Thymus (tissue), 11 donors: ENCODE results near the gene SFSWAP. TPM values are rescaled to one million over a fixed set of nuclear protein-coding genes. Genes with fewer than 3 reads are reported as not detected.
"Not testable (repeated sequence)": the region's sequence is repeated elsewhere in the genome, so short reads cannot be mapped to it uniquely, and the experiment has no call there.

ENCODE experiments used
- DNase-seq, 9 donors: peaks; one replicate each; pipeline ENCODE4 v3.0.0-alpha.2; 2013; ENCODE audit warnings: low spot score in 9 of 9, low read depth in 6 of 9, missing footprints in 1 of 9
- H3K27ac ChIP-seq, 2 donors: one replicate each; pipeline ENCODE4 v1.5.1; 2013; ENCODE audit warnings: control low read depth in 1 of 2, low read depth in 1 of 2, low read length in 1 of 2, mild to moderate bottlenecking in 1 of 2, moderate library complexity in 1 of 2
- H3K27me3 ChIP-seq, 2 donors: one replicate each; pipeline ENCODE4 v1.5.1; 2013; ENCODE audit warnings: low read length in 1 of 2; ENCODE audit not compliant: control insufficient read depth in 2 of 2, insufficient read depth in 1 of 2
- H3K36me3 ChIP-seq, 2 donors: one replicate each; pipeline ENCODE4 v1.5.1; 2013; ENCODE audit warnings: low read length in 1 of 2, mild to moderate bottlenecking in 1 of 2, moderate library complexity in 1 of 2; ENCODE audit not compliant: control insufficient read depth in 2 of 2, insufficient read depth in 2 of 2
- H3K4me1 ChIP-seq, 2 donors: one replicate each; pipeline ENCODE4 v1.5.1; 2013; ENCODE audit warnings: low read length in 2 of 2; ENCODE audit not compliant: control insufficient read depth in 2 of 2, insufficient read depth in 2 of 2
- H3K4me3 ChIP-seq, 2 donors: one replicate each; pipeline ENCODE4 v1.5.1; 2013; ENCODE audit warnings: low read length in 2 of 2, control low read depth in 1 of 2, mild to moderate bottlenecking in 1 of 2
- H3K9me3 ChIP-seq, 2 donors: one replicate each; pipeline ENCODE4 v1.5.1; 2013; ENCODE audit warnings: low read length in 1 of 2, mild to moderate bottlenecking in 1 of 2; ENCODE audit not compliant: control insufficient read depth in 2 of 2, insufficient read depth in 1 of 2
- WGBS: extraction: QIAGEN DNeasy Blood & Tissue Kit; methylation state at CpG from one replicate; pipeline ENCODE4 v1.1.7; 2013; 5-methylcytosine and 5-hydroxymethylcytosine counted together
- polyA plus RNA-seq: library from polyadenylated mRNA; stranded (reverse); fragments of 200-250 nt; gene quantifications from one replicate; pipeline ENCODE4 v1.2.3, GENCODE V29; 2013
- total RNA-seq: library from RNA; stranded (reverse); fragments of 120-200 nt; gene quantifications from one replicate; pipeline ENCODE4 v1.2.4, GENCODE V29; 2013
- donor health status: healthy.

Gene SFSWAP
- total and polyA plus RNA-seq, 2 donors: 19.5 to 39.6 TPM

GRCh38 chr12:131799828-131800593, 89.1 kb downstream of the SFSWAP start:
- H3K27me3 ChIP-seq: no peaks in the 10 kb centered on the region
- WGBS: 97% methylated on average over 29 of the region's 29 CpGs
- H3K4me1 ChIP-seq: no peaks in the 10 kb centered on the region
- no peak overlapping the region for H3K27ac ChIP-seq
- no peak overlapping the region for H3K4me3 ChIP-seq
- DNase-seq: no peak
- peaks cover 39 to 73% of the 10 kb centered on the region in 2 donors for H3K36me3 ChIP-seq
- no peaks in the 10 kb centered on the region for H3K9me3 ChIP-seq

- H3K4me3 ChIP-seq: no peak overlapping the region
- H3K27me3 ChIP-seq: no peaks in the 10 kb centered on the region
- 83% methylated on average over 20 of the region's 20 CpGs for WGBS
- DNase-seq: no peak
- no peak overlapping the region for H3K27ac ChIP-seq
- peaks cover 36 to 67% of the 10 kb centered on the region in 2 donors for H3K36me3 ChIP-seq
- no peaks in the 10 kb centered on the region for H3K9me3 ChIP-seq
- H3K4me1 ChIP-seq: no peaks in the 10 kb centered on the region
Observed at GRCh38 chr12:131800594-131801135, 89.8 kb downstream of the SFSWAP start.

- peaks cover 36 to 63% of the 10 kb centered on the region in 2 donors for H3K36me3 ChIP-seq
- no peaks in the 10 kb centered on the region for H3K4me1 ChIP-seq
- no peak for DNase-seq
- H3K27me3 ChIP-seq: no peaks in the 10 kb centered on the region
- WGBS: 82% methylated on average over 35 of the region's 35 CpGs
- H3K9me3 ChIP-seq: no peaks in the 10 kb centered on the region
- H3K27ac ChIP-seq: no peak overlapping the region
- no peak overlapping the region for H3K4me3 ChIP-seq
Observed at GRCh38 chr12:131801254-131801866, 90.5 kb downstream of the SFSWAP start.

GRCh38 chr12:131803961-131804521, 93.2 kb downstream of the SFSWAP start:
- Histone ChIP-seq H3K27me3 (no peaks in the 10 kb centered on the region), H3K4me3 (no peak overlapping the region), H3K27ac (no peak overlapping the region), H3K9me3 (no peaks in the 10 kb centered on the region), H3K4me1 (no peaks in the 10 kb centered on the region), H3K36me3 (peaks cover 22 to 39% of the 10 kb centered on the region in 2 donors)
- WGBS: 51% methylated on average over 11 of the region's 11 CpGs
- no peak for DNase-seq

GRCh38 chr12:131805421-131805820, 94.5 kb downstream of the SFSWAP start:
- DNase-seq: no peak
- H3K9me3 ChIP-seq: peaks cover 0 to under 1% of the 10 kb centered on the region in 2 donors
- no peak overlapping the region for H3K27ac ChIP-seq
- H3K4me1 ChIP-seq: no peaks in the 10 kb centered on the region
- 78% methylated on average over 5 of the region's 5 CpGs for WGBS
- no peaks in the 10 kb centered on the region for H3K27me3 ChIP-seq
- no peak overlapping the region for H3K4me3 ChIP-seq
- H3K36me3 ChIP-seq: peaks cover 10 to 25% of the 10 kb centered on the region in 2 donors

GRCh38 chr12:131806674-131807073, 95.8 kb downstream of the SFSWAP start:
- H3K27ac ChIP-seq: no peak overlapping the region
- H3K4me1 ChIP-seq: no peaks in the 10 kb centered on the region
- H3K36me3 ChIP-seq: peaks cover 6 to 13% of the 10 kb centered on the region in 2 donors
- H3K27me3 ChIP-seq: no peaks in the 10 kb centered on the region
- WGBS: 55% methylated on average over 7 of the region's 7 CpGs
- no peak overlapping the region for H3K4me3 ChIP-seq
- DNase-seq: no peak
- H3K9me3 ChIP-seq: peaks cover 0 to 7% of the 10 kb centered on the region in 2 donors

GRCh38 chr12:131808744-131809371, 98.0 kb downstream of the SFSWAP start:
- Histone ChIP-seq H3K27me3 (no peaks in the 10 kb centered on the region), H3K36me3 (no peaks in the 10 kb centered on the region), H3K27ac (peak overlapping the region in 1 of 2 donors; percentile 70), H3K9me3 (peaks cover 2 to 17% of the 10 kb centered on the region in 2 donors), H3K4me3 (peak overlapping the region in 1 of 2 donors; percentile 42), H3K4me1 (no peaks in the 10 kb centered on the region)
- 54% methylated on average over 44 of the region's 44 CpGs for WGBS
- peak in 6 of 9 donors; percentile 9 to 56 (median 36) for DNase-seq

GRCh38 chr12:131809476-131810254, 98.8 kb downstream of the SFSWAP start:
- WGBS: 84% methylated on average over 7 of the region's 9 CpGs
- not testable (repeated sequence) for H3K36me3 ChIP-seq, H3K4me1 ChIP-seq, H3K27me3 ChIP-seq, H3K4me3 ChIP-seq, H3K27ac ChIP-seq, DNase-seq
- H3K9me3 ChIP-seq: peaks cover 2 to 17% of the 10 kb centered on the region in 2 donors
